Tibial artery (tissue), 4 donors: Measurements from ENCODE around the gene TSEN54.

Experiments
- DNase-seq, 2 donors: peaks; one replicate each; pipeline ENCODE4 v3.0.0-alpha.2; 2019
- H3K27ac ChIP-seq, 2 donors: fragments of 200-600 bp; sonication (generic) in 1 of 2; 1 replicate in 1 of 2; 2 replicates in 1 of 2; pipeline ENCODE4 v1.5.1; 2018 to 2019; ENCODE audit warnings: mild to moderate bottlenecking in 1 of 2
- H3K27me3 ChIP-seq, 2 donors: fragments of 200-600 bp; sonication (generic) in 1 of 2; one replicate each; pipeline versions ENCODE4 v1.5.1 to v1.6.0; 2016 to 2019
- H3K36me3 ChIP-seq, 3 donors: fragments of 200-600 bp; sonication (generic) in 2 of 3; one replicate each; pipeline ENCODE4 v1.5.1; 2016 to 2019; ENCODE audit warnings: mild to moderate bottlenecking in 2 of 3
- H3K4me1 ChIP-seq, 4 donors: fragments of 200-600 bp; sonication (generic) in 2 of 4; 1 replicate in 3 of 4; 2 replicates in 1 of 4; pipeline ENCODE4 v1.5.1; 2016 to 2019
- H3K4me3 ChIP-seq, 2 donors: fragments of 200-600 bp; sonication (generic) in 1 of 2; 1 replicate in 1 of 2; 2 replicates in 1 of 2; pipeline ENCODE4 v1.5.1; 2018 to 2019; ENCODE audit warnings: mild to moderate bottlenecking in 2 of 2
- H3K9me3 ChIP-seq, 3 donors: fragments of 200-600 bp; sonication (generic) in 1 of 3; one replicate each; pipeline ENCODE4 v1.5.1; 2016 to 2019
- CTCF ChIP-seq, 2 experiments: fragments of 200-600 bp in 1 of 2; fragments of 450-650 bp in 1 of 2; IDR thresholded peaks; one replicate each; pipeline ENCODE4 v1.5.1; 2017 to 2019; ENCODE audit warnings: antibody characterized with exemption in 2 of 2, mild to moderate bottlenecking in 1 of 2, moderate library complexity in 1 of 2
- intact Hi-C: fragments of 100-400 bp; cut with DNase I; formaldehyde crosslinking; loops from one replicate; pipeline ENCODE4 v1.15.0; 2023; ENCODE audit warnings: low total_unique reads

The TSEN54 gene

GRCh38 chr17:75521951-75522727, 5.8 kb downstream of the TSEN54 start:
- Histone ChIP-seq H3K27ac (no peak overlapping the region), H3K4me3 (no peak overlapping the region), H3K4me1 (peaks cover 0 to 33% (median 28%) of the 10 kb centered on the region in 4 donors), H3K27me3 (no peaks in the 10 kb centered on the region), H3K36me3 (peaks cover 0 to 35% (median 18%) of the 10 kb centered on the region in 3 donors), H3K9me3 (no peaks in the 10 kb centered on the region)
- no peak for DNase-seq
- no peak for TF ChIP-seq CTCF (IDR thresholded peaks at IDR 0.05)
- intact Hi-C loops: loop anchor here (5.0 kb wide), 1 partner anchor 65 kb away; the partner anchor contains the start of gene MYO15B

DNA sequence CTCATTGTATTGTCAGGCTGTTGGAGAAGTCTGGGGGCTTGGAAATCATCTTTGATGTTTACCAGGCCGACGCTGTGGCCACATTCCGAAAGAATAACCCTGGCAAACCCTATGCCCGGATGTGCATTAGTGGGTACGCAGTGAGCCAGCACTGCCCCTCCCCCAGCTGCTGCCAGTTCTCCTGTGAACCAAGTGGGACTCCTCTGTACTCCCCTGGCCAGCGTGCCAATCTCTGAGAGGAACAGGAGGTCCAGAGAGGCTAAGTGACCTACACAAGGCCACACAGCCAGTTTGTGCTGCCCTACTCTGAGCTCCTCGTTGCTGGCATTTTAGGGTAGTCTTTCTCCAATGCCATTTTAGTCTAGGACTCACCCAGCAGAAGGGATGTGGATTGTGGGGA, 7.3 kb downstream of the TSEN54 start:
- intact Hi-C loops: loop anchor here (5.0 kb wide), 1 partner anchor 64 kb away; the partner anchor contains the start of gene MYO15B
- no peak overlapping the region for H3K4me3 ChIP-seq
- H3K27me3 ChIP-seq: no peaks in the 10 kb centered on the region
- no peak for TF ChIP-seq CTCF (IDR thresholded peaks at IDR 0.05)
- H3K27ac ChIP-seq: no peak overlapping the region
- H3K4me1 ChIP-seq: peaks cover 0 to 21% (median 19%) of the 10 kb centered on the region in 4 donors
- peaks cover 0 to 34% (median 18%) of the 10 kb centered on the region in 3 donors for H3K36me3 ChIP-seq
- DNase-seq: no peak
- no peaks in the 10 kb centered on the region for H3K9me3 ChIP-seq

DNA sequence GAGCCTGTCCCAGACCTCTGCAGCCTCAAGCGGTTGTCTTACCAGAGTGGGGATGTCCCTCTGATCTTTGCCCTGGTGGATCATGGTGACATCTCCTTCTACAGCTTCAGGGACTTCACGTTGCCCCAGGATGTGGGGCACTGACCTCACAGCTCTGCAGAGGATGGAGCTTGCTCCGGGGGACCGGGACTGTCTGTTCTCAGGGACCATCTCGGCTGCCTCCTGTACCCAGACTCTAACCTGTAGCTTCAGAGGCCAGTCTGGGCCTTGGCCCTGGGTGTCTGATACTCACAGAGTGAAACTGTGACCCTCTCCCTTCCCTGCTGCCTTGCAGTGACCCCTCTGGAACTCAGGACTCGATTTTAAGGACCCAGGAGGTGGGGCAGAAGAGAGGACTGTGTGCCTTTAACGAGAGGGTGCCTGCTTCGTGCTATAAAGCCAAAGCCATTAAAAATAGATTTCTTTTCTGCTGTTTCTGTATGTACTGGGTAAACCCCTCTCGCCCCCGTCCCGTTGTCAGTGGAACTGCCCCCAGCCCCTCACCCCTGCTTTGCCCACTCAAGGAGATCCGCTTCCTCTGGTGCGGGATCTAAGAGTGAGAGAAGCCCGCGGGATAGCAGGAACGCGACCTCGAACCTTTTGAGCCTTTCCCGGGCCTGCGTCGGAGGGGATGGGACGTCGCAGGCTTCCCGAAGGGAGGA, 8.1 kb downstream of the TSEN54 start:
- Histone ChIP-seq H3K36me3 (peaks cover 0 to 26% (median 17%) of the 10 kb centered on the region in 3 donors), H3K4me3 (peak overlapping the region; percentile 59 to 79)
- intact Hi-C loops: loop anchor here (5.0 kb wide), 1 partner anchor 63 kb away; the partner anchor contains the start of gene MYO15B

GRCh38 chr17:75524970-75525805, 8.9 kb downstream of the TSEN54 start, which contains the start of gene LLGL2:
TSS of gene LLGL2 (plus strand) at chr17:75525697. CDS start at chr17:75543427, 17,730 bp downstream.
- TF ChIP-seq CTCF (IDR thresholded peaks at IDR 0.05): peak; percentile 48 to 52
- DNase-seq: peak; percentile 60 to 85
- intact Hi-C loops: loop anchor here (5.0 kb wide), 1 partner anchor 62 kb away; the partner anchor contains the start of gene MYO15B
- Histone ChIP-seq H3K27me3 (no peaks in the 10 kb centered on the region), H3K36me3 (peaks cover 0 to 21% (median 12%) of the 10 kb centered on the region in 3 donors), H3K4me3 (peak within 1 kb of the TSS; percentile 59 to 79), H3K4me1 (peaks cover 0 to 21% (median 19%) of the 10 kb centered on the region in 4 donors), H3K27ac (peak within 1 kb of the TSS; percentile 65 to 70), H3K9me3 (no peaks in the 10 kb centered on the region)

More for the DNA sequence above, 8.1 kb downstream of the TSEN54 start:
- H3K4me1 ChIP-seq: peaks cover 0 to 21% (median 19%) of the 10 kb centered on the region in 4 donors
- H3K27me3 ChIP-seq: no peaks in the 10 kb centered on the region
- DNase-seq: no peak
- peak overlapping the region; percentile 65 to 70 for H3K27ac ChIP-seq
- H3K9me3 ChIP-seq: no peaks in the 10 kb centered on the region
- no peak for TF ChIP-seq CTCF (IDR thresholded peaks at IDR 0.05)
